Measurements from ENCODE around the gene BTBD7.

- TF ChIP-seq CTCF (IDR thresholded peaks at IDR 0.05) (no peak), EZH2 (IDR thresholded peaks at IDR 0.05; ENCODE audit: borderline replicate concordance, insufficient read depth, low read depth, low read length, poor library complexity, severe bottlenecking) (no peak)
Observed at GRCh38 chr14:93326196-93326595, 6.6 kb downstream of the BTBD7 start.
